ENCODE measurements around the gene KNL1. TPM values are rescaled to one million over a fixed set of nuclear protein-coding genes. Genes with fewer than 3 reads are reported as not detected.

KNL1 gene
- total RNA-seq (1 to 10 TPM in 8 of 9 donors, under 1 TPM in 1; 0.69 to 7.9 (median 1.7) TPM), polyA plus RNA-seq (under 1 TPM; 0.13 to 0.77 (median 0.16) TPM)
- long read RNA-seq, donor 1, result 0 reads
- long read RNA-seq, donor 2, result 0 reads
- long read RNA-seq, donor 3, result 0 reads
- long read RNA-seq, donor 4, result 0 reads
- long read RNA-seq, donor 5, result 0 reads
- long read RNA-seq, donor 6, result 0 reads
- long read RNA-seq, donor 7, full-length matches to known transcripts, result 2 of 2 reads
- long read RNA-seq, donor 7, partial matches to known transcripts, result 0 of 2 reads
- long read RNA-seq, donor 7, other reads (novel, unspliced or antisense), result 0 of 2 reads
- long read RNA-seq, donor 8, full-length matches to known transcripts, result 1 of 1 reads
- long read RNA-seq, donor 8, partial matches to known transcripts, result 0 of 1 reads
- long read RNA-seq, donor 8, other reads (novel, unspliced or antisense), result 0 of 1 reads
- long read RNA-seq, donor 9, full-length matches to known transcripts, result 1 of 1 reads
- long read RNA-seq, donor 9, partial matches to known transcripts, result 0 of 1 reads
- long read RNA-seq, donor 9, other reads (novel, unspliced or antisense), result 0 of 1 reads
- long read RNA-seq, donor 10, full-length matches to known transcripts, result 1 of 1 reads
- long read RNA-seq, donor 10, partial matches to known transcripts, result 0 of 1 reads
- long read RNA-seq, donor 10, other reads (novel, unspliced or antisense), result 0 of 1 reads

DNA sequence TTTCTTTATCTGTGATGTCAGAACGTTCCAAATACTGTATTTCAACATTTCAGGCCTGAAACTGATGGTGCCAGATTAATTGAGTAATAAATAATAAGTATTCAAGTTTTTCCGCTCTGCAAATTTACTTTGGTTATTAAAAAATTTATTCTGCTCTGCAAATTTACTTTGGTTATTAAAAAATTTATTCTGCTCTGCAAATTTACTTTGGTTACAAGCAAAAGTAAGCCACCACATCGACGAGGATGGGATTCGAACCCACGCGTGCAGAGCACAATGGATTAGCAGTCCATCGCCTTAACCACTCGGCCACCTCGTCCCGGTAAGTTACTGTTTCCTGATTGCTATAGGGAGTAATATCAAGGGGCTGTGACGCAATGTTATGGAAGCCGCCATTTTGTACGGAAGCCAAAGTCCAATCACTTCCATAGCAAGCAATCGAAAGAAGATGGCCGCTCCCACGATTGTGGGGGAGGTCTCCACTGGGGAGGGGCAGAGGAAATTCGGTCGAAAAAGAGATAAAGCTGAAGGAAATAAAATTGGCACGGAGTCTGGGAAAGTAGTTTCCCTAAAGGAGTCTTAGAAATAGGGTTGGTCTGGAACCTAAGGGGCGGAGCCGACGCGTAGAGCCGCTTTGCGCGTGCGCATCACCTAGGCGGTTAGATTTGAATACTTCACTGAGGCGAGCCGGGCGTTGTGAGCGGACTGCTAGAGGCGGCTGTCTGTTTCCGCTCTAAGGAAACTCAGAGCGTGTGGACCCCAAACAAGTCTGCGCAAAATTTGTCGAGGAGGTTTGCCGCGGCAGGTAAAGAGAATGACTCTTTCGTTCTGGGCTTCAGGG is at the start of gene KNL1:
KNL1 (plus strand) TSS at position 662 of the 841 bp plus-strand sequence. CDS start 8,683 bp downstream, outside the sequence.
- H3K4me1 ChIP-seq (replicated peaks in 1 of 2), result peaks cover 5 to 12% of the 10 kb centered on the region in 2 donors
- H3K27ac ChIP-seq, result peak within 1 kb of the TSS; percentile 35 to 96 (median 89)
- no peaks in the 10 kb centered on the region for H3K9me3 ChIP-seq (replicated peaks in 1 of 3)
- peak within 1 kb of the TSS in 3 of 4 donors; percentile 15 to 57 (median 35) for H3K4me3 ChIP-seq
- H3K36me3 ChIP-seq (replicated peaks in 1 of 2), result no peaks in the 10 kb centered on the region
- WGBS, 4 donors, result 1 to 3% (median 2%) methylated on average over 33 to 41 of the region's 41 CpGs
- TF ChIP-seq POLR2A (IDR thresholded peaks at IDR 0.05), result peak in 1 of 2 donors; percentile 18
- TF ChIP-seq, protein P1, sequence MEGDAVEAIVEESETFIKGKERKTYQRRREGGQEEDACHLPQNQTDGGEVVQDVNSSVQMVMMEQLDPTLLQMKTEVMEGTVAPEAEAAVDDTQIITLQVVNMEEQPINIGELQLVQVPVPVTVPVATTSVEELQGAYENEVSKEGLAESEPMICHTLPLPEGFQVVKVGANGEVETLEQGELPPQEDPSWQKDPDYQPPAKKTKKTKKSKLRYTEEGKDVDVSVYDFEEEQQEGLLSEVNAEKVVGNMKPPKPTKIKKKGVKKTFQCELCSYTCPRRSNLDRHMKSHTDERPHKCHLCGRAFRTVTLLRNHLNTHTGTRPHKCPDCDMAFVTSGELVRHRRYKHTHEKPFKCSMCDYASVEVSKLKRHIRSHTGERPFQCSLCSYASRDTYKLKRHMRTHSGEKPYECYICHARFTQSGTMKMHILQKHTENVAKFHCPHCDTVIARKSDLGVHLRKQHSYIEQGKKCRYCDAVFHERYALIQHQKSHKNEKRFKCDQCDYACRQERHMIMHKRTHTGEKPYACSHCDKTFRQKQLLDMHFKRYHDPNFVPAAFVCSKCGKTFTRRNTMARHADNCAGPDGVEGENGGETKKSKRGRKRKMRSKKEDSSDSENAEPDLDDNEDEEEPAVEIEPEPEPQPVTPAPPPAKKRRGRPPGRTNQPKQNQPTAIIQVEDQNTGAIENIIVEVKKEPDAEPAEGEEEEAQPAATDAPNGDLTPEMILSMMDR (IDR thresholded peaks at IDR 0.05), result peak in 1 of 6 experiments; percentile 5
- H3K27me3 ChIP-seq, result peaks cover 3% of the 10 kb centered on the region
- DNase-seq, result peak; percentile 88 to 99 (median 91)
- intact Hi-C loops (cut with DNase I), result no loop called here

DNA sequence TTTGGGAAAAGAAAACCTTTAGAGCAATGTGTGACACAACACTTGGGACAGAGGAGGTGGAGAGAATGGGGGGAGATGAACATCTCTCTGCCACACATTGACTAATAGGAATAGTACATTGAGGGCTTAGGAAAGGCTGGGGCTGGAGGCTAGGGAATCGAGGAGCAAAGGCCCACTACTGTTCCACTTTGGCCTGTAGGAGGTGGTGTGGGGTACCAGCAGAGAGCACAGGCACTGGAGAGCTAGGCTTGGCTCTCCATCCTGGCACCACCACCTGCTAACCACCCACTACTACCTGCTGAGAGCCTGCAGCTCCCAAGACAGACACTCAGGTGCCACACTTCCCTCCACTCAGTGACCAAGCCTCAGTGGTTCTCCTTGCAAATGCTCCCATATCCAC is 48.6 kb upstream of the KNL1 start:
- Histone ChIP-seq H3K36me3 (replicated peaks in 1 of 2) (peaks cover 0 to 6% of the 10 kb centered on the region in 2 donors), H3K27me3 (no peaks in the 10 kb centered on the region), H3K4me1 (replicated peaks in 1 of 2) (no peaks in the 10 kb centered on the region), H3K4me3 (no peak overlapping the region), H3K9me3 (replicated peaks in 1 of 3) (no peaks in the 10 kb centered on the region), H3K27ac (no peak overlapping the region)
- DNase-seq, result no peak
- intact Hi-C loops (cut with DNase I), result no loop called here
- WGBS, 4 donors, result 81 to 100% (median 90%) methylated on average over 1 of the region's 1 CpG
- TF ChIP-seq, protein P1 (IDR thresholded peaks at IDR 0.05), result no peak
- no peak for TF ChIP-seq POLR2A (IDR thresholded peaks at IDR 0.05)

GRCh38 chr15:40548610-40549009 is 45.4 kb upstream of the KNL1 start:
- H3K4me3 ChIP-seq, result no peak overlapping the region
- peaks cover 0 to 16% of the 10 kb centered on the region in 2 donors for H3K36me3 ChIP-seq (replicated peaks in 1 of 2)
- intact Hi-C loops (cut with DNase I), result no loop called here
- 88 to 96% (median 95%) methylated on average over 2 of the region's 2 CpGs for WGBS, 4 donors
- TF ChIP-seq, protein P1 (IDR thresholded peaks at IDR 0.05), result no peak
- no peak for TF ChIP-seq POLR2A (IDR thresholded peaks at IDR 0.05)
- no peak overlapping the region for H3K27ac ChIP-seq
- no peaks in the 10 kb centered on the region for H3K4me1 ChIP-seq (replicated peaks in 1 of 2)
- no peak for DNase-seq
- no peaks in the 10 kb centered on the region for H3K9me3 ChIP-seq (replicated peaks in 1 of 3)
- H3K27me3 ChIP-seq, result no peaks in the 10 kb centered on the region
